K562 (cell line): ENCODE results near the gene KMT2C. TPM values are rescaled to one million over a fixed set of nuclear protein-coding genes. Genes with fewer than 3 reads are reported as not detected.
A peak's percentile ranks its signal among the peaks of the same experiment; 100 is the strongest.

Experiments
- BRF1 ChIP-seq: IDR thresholded peaks from 3 replicates; pipeline ENCODE4 v1.6.1; 2011; ENCODE audit warnings: borderline replicate concordance, mild to moderate bottlenecking; ENCODE audit not compliant: insufficient read length; ENCODE audit errors: extremely low read depth
- FOXK1 ChIP-seq: sonication (generic); formaldehyde crosslinking; IDR thresholded peaks from 2 replicates; pipeline ENCODE4 v1.8.0; 2022; ENCODE audit warnings: missing genetic modification reagents, mild to moderate bottlenecking, borderline replicate concordance
- NONO ChIP-seq, 2 experiments: fragments of 200-400 bp in 1 of 2; fragments of 450-650 bp in 1 of 2; formaldehyde crosslinking in 1 of 2; IDR thresholded peaks; 2 replicates each; pipeline ENCODE4 v1.6.1; 2017; ENCODE audit warnings: low read depth in 2 of 2, mild to moderate bottlenecking in 2 of 2, moderate library complexity in 2 of 2, low read length in 1 of 2
- SP1 ChIP-seq: sonication (generic); formaldehyde crosslinking; IDR thresholded peaks from 2 replicates; pipeline ENCODE4 v1.8.1; 2022; ENCODE audit warnings: mild to moderate bottlenecking, missing genetic modification reagents
- ZFX ChIP-seq: sonication (generic); formaldehyde crosslinking; IDR thresholded peaks from 2 replicates; pipeline ENCODE4 v1.8.0; 2022; ENCODE audit warnings: mild to moderate bottlenecking, missing genetic modification reagents, moderate library complexity
- ZNF586 ChIP-seq: fragments of 450-650 bp; formaldehyde crosslinking; conservative IDR thresholded peaks from 2 replicates; pipeline ENCODE4 v1.4.0; 2020; ENCODE audit warnings: mild to moderate bottlenecking, moderate library complexity
- polyA plus RNA-seq, 8 experiments: library from polyadenylated mRNA; depleted of rRNA in 4 of 8; stranded (reverse) in 5 of 8; unstranded in 3 of 8; fragments of >200 nt; fragmentation: Nextera tagmentation in 2 of 8; fragmentation: Illumina TruSeq in 1 of 8; extraction: Ambion mirVana in 2 of 8; extraction: Trizol in 1 of 8; gene quantifications; 2 replicates each; pipeline versions ENCODE4 v1.2.1 to v1.2.3, GENCODE V29; 2011 to 2014; ENCODE audit warnings: inconsistent platforms in 1 of 8, missing spikeins in 1 of 8
- total RNA-seq, 7 experiments: library from RNA; depleted of rRNA in 6 of 7; stranded (reverse); fragments of >200 nt in 6 of 7; fragmentation: Illumina TruSeq in 2 of 7; extraction: Trizol in 2 of 7; gene quantifications; 2 replicates each; pipeline versions ENCODE4 v1.2.1 to v1.2.3, GENCODE V29; 2011 to 2021; ENCODE audit warnings: low replicate concordance in 1 of 7
- TF ChIP-seq, protein P1 (sequence below): fragments of 450-650 bp; IDR thresholded peaks from 2 replicates; pipeline ENCODE4 v1.6.1; 2014; ENCODE audit warnings: low read depth, mild to moderate bottlenecking, moderate library complexity, borderline replicate concordance
- TF ChIP-seq, protein P2 (sequence below): sonication (generic); formaldehyde crosslinking; IDR thresholded peaks from 2 replicates; pipeline ENCODE4 v1.8.1; 2023; ENCODE audit warnings: mild to moderate bottlenecking, missing genetic modification reagents
- TF ChIP-seq, protein P3 (sequence below), 2 experiments: fragments of 150-350 bp in 1 of 2; IDR thresholded peaks; 2 replicates each; pipeline ENCODE4 v1.6.1; 2012 to 2016; ENCODE audit warnings: low read depth in 2 of 2, low read length in 2 of 2, mild to moderate bottlenecking in 1 of 2, moderate library complexity in 1 of 2
- TF ChIP-seq, protein P4 (sequence below), 2 experiments: IDR thresholded peaks; 2 replicates each; pipeline ENCODE4 v1.6.1; 2012; ENCODE audit warnings: improper control_type of control experiment in 2 of 2, low read depth in 2 of 2, low read length in 2 of 2, borderline replicate concordance in 1 of 2
- TF ChIP-seq, protein P5 (sequence below): fragments of 200-800 bp; sonication (Bioruptor generic); IDR thresholded peaks from 2 replicates; pipeline ENCODE4 v1.6.1; 2017; ENCODE audit warnings: missing genetic modification characterization, missing compliant biosample characterization
- TF ChIP-seq, protein P6 (sequence below): fragments of 250-450 bp; sonication (Bioruptor Pico); IDR thresholded peaks from 2 replicates; pipeline ENCODE4 v1.8.0; 2021; ENCODE audit warnings: borderline replicate concordance, mild to moderate bottlenecking, moderate library complexity; ENCODE audit not compliant: poor library complexity, severe bottlenecking

KMT2C gene
- total and polyA plus RNA-seq, 9 of the 15 experiments (the other 6 are each of a cell fraction or from before 2014, with no cell fraction given): 4.9 to 67.8 (median 27.1) TPM

DNA sequence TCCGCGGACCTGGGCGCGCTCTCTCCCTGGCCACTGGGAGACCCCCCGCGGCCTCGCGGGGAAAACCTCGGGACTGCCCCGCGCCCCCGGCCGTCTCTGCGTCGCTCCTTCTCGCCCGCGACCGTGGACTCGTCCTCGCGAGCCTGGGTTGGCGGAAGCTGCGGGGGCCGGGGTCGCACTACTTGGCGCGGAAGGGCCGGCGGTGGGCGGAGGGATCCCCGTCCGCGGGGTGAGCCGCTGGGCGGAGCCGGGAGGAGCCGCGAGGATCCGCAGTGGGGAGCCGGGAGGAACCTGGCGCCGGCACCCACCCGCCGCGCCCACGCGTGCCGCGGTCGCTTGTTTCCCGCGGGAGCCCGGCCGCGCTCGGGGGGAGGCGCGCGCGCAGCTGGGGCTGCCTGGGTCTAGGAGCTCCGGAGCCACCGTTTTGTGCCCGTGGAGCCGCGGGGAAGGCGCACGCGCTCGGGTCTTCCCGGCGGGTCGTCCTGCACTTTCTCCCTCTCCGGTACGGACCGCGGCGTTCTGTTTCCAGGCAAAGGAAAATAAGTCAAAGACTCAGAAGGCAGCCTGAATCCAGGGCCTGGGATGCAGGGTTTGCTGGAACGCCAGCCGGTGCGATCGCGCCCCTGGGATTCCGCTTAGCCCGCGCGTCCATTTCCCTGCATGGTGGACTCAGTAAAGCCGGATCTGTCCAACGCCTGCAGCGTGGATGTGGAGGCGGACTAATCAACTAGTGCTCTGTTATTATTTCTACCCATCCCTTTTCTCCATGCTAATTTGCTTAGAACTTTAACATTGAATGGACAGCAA is 28.7 kb upstream of the KMT2C start (continued):
- TF ChIP-seq, protein P1, sequence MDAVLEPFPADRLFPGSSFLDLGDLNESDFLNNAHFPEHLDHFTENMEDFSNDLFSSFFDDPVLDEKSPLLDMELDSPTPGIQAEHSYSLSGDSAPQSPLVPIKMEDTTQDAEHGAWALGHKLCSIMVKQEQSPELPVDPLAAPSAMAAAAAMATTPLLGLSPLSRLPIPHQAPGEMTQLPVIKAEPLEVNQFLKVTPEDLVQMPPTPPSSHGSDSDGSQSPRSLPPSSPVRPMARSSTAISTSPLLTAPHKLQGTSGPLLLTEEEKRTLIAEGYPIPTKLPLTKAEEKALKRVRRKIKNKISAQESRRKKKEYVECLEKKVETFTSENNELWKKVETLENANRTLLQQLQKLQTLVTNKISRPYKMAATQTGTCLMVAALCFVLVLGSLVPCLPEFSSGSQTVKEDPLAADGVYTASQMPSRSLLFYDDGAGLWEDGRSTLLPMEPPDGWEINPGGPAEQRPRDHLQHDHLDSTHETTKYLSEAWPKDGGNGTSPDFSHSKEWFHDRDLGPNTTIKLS: peak; percentile 86; the same call in 1 of the 2 replicates
- TF ChIP-seq ZFX (CRISPR knock-in tag): peak; percentile 90
- 0 out of 2 replicates have a peak, but pooled peaks have one; percentile 6 for TF ChIP-seq ZNF586
- TF ChIP-seq SP1 (CRISPR knock-in tag): no peak; the same call in 1 of the 2 replicates
- TF ChIP-seq, protein P2, sequence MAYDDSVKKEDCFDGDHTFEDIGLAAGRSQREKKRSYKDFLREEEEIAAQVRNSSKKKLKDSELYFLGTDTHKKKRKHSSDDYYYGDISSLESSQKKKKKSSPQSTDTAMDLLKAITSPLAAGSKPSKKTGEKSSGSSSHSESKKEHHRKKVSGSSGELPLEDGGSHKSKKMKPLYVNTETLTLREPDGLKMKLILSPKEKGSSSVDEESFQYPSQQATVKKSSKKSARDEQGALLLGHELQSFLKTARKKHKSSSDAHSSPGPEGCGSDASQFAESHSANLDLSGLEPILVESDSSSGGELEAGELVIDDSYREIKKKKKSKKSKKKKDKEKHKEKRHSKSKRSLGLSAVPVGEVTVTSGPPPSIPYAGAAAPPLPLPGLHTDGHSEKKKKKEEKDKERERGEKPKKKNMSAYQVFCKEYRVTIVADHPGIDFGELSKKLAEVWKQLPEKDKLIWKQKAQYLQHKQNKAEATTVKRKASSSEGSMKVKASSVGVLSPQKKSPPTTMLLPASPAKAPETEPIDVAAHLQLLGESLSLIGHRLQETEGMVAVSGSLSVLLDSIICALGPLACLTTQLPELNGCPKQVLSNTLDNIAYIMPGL (CRISPR knock-in tag): peak; percentile 96; the same call in 1 of the 2 replicates
- no peak for TF ChIP-seq BRF1
- peak; percentile 47; the same call in 1 of the 2 replicates for TF ChIP-seq FOXK1 (CRISPR knock-in tag)
- TF ChIP-seq, protein P3, sequence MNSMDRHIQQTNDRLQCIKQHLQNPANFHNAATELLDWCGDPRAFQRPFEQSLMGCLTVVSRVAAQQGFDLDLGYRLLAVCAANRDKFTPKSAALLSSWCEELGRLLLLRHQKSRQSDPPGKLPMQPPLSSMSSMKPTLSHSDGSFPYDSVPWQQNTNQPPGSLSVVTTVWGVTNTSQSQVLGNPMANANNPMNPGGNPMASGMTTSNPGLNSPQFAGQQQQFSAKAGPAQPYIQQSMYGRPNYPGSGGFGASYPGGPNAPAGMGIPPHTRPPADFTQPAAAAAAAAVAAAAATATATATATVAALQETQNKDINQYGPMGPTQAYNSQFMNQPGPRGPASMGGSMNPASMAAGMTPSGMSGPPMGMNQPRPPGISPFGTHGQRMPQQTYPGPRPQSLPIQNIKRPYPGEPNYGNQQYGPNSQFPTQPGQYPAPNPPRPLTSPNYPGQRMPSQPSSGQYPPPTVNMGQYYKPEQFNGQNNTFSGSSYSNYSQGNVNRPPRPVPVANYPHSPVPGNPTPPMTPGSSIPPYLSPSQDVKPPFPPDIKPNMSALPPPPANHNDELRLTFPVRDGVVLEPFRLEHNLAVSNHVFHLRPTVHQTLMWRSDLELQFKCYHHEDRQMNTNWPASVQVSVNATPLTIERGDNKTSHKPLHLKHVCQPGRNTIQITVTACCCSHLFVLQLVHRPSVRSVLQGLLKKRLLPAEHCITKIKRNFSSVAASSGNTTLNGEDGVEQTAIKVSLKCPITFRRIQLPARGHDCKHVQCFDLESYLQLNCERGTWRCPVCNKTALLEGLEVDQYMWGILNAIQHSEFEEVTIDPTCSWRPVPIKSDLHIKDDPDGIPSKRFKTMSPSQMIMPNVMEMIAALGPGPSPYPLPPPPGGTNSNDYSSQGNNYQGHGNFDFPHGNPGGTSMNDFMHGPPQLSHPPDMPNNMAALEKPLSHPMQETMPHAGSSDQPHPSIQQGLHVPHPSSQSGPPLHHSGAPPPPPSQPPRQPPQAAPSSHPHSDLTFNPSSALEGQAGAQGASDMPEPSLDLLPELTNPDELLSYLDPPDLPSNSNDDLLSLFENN (IDR thresholded peaks at IDR 0.05; ENCODE audit: low read depth in 2 of 2, low read length in 2 of 2): no peak; a peak in 1 of 4 replicates
- TF ChIP-seq NONO (IDR thresholded peaks at IDR 0.05; ENCODE audit: low read depth in 2 of 2, low read length in 1 of 2): peak; percentile 43 to 99; a peak in 2 of 4 replicates
- TF ChIP-seq, protein P4, sequence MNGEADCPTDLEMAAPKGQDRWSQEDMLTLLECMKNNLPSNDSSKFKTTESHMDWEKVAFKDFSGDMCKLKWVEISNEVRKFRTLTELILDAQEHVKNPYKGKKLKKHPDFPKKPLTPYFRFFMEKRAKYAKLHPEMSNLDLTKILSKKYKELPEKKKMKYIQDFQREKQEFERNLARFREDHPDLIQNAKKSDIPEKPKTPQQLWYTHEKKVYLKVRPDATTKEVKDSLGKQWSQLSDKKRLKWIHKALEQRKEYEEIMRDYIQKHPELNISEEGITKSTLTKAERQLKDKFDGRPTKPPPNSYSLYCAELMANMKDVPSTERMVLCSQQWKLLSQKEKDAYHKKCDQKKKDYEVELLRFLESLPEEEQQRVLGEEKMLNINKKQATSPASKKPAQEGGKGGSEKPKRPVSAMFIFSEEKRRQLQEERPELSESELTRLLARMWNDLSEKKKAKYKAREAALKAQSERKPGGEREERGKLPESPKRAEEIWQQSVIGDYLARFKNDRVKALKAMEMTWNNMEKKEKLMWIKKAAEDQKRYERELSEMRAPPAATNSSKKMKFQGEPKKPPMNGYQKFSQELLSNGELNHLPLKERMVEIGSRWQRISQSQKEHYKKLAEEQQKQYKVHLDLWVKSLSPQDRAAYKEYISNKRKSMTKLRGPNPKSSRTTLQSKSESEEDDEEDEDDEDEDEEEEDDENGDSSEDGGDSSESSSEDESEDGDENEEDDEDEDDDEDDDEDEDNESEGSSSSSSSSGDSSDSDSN (IDR thresholded peaks at IDR 0.05; ENCODE audit: borderline replicate concordance in 1 of 2, low read depth in 2 of 2, low read length in 2 of 2): peak; percentile 30 to 89; a peak in 3 of 4 replicates
- TF ChIP-seq, protein P5, sequence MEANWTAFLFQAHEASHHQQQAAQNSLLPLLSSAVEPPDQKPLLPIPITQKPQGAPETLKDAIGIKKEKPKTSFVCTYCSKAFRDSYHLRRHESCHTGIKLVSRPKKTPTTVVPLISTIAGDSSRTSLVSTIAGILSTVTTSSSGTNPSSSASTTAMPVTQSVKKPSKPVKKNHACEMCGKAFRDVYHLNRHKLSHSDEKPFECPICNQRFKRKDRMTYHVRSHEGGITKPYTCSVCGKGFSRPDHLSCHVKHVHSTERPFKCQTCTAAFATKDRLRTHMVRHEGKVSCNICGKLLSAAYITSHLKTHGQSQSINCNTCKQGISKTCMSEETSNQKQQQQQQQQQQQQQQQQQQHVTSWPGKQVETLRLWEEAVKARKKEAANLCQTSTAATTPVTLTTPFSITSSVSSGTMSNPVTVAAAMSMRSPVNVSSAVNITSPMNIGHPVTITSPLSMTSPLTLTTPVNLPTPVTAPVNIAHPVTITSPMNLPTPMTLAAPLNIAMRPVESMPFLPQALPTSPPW (CRISPR knock-in tag): peak; percentile 73
- TF ChIP-seq, protein P6, sequence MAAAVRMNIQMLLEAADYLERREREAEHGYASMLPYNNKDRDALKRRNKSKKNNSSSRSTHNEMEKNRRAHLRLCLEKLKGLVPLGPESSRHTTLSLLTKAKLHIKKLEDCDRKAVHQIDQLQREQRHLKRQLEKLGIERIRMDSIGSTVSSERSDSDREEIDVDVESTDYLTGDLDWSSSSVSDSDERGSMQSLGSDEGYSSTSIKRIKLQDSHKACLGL (CRISPR knock-in tag): peak; percentile 6
